HG03097 (cell line): ENCODE data around the gene FAM234B.
A peak's percentile ranks its signal among the peaks of the same experiment; 100 is the strongest.

Experiments used
- ATAC-seq: cut with Tn5 transposase; IDR thresholded peaks from one replicate; pipeline ENCODE4 v1.9.1; 2021; ENCODE audit not compliant: unreplicated experiment, low FRiP score

FAM234B gene

GRCh38 chr12:13044002-13044905 is at the start of gene FAM234B:
FAM234B (plus strand) TSS chr12:13044381; CDS start chr12:13044404, 23 bp downstream.
- peak; percentile 78 for ATAC-seq

GRCh38 chr12:12995088-12995487 is 49.1 kb upstream of the FAM234B start:
- no peak for ATAC-seq

- no peak for ATAC-seq
Measured at GRCh38 chr12:12996209-12996608, 48.0 kb upstream of the FAM234B start.

GRCh38 chr12:12997156-12997555 is 47.0 kb upstream of the FAM234B start:
- no peak for ATAC-seq

GRCh38 chr12:12997734-12998133 is 46.4 kb upstream of the FAM234B start:
- ATAC-seq, result no peak

GRCh38 chr12:12998248-12998647 is 45.9 kb upstream of the FAM234B start:
- ATAC-seq, result no peak

- ATAC-seq, result no peak
Measured at GRCh38 chr12:12999271-12999958, 44.8 kb upstream of the FAM234B start.

- peak; percentile 65 for ATAC-seq
Measured at GRCh38 chr12:12999959-13000615, 44.1 kb upstream of the FAM234B start, which contains the start of gene HEBP1. HEBP1 (minus strand) TSS chr12:13000265; CDS start chr12:13000114, 151 bp downstream.

- peak; percentile 24 for ATAC-seq
Measured at GRCh38 chr12:13000616-13000924, 43.6 kb upstream of the FAM234B start.

- no peak for ATAC-seq
Measured at GRCh38 chr12:13000925-13001774, 43.0 kb upstream of the FAM234B start.

GRCh38 chr12:13001775-13002040 is 42.5 kb upstream of the FAM234B start:
- no peak for ATAC-seq

- ATAC-seq, result no peak
Measured at GRCh38 chr12:13002301-13003097, 41.7 kb upstream of the FAM234B start.

GRCh38 chr12:13004361-13004760 is 39.8 kb upstream of the FAM234B start:
- no peak for ATAC-seq

GRCh38 chr12:13004986-13005385 is 39.2 kb upstream of the FAM234B start:
- ATAC-seq, result no peak

GRCh38 chr12:13005649-13006048 is 38.5 kb upstream of the FAM234B start:
- ATAC-seq, result no peak

- ATAC-seq, result no peak
Measured at GRCh38 chr12:13007496-13008233, 36.5 kb upstream of the FAM234B start.

- no peak for ATAC-seq
Measured at GRCh38 chr12:13008741-13009380, 35.3 kb upstream of the FAM234B start.

GRCh38 chr12:13011098-13011497 is 33.1 kb upstream of the FAM234B start:
- no peak for ATAC-seq

- no peak for ATAC-seq
Measured at GRCh38 chr12:13022851-13023271, 21.3 kb upstream of the FAM234B start.
